NCI-H146 (cell line): Measurements from ENCODE around the gene LIG3.
"Not testable (repeated sequence)": the region's sequence is repeated elsewhere in the genome, so short reads cannot be mapped to it uniquely, and the experiment has no call there.

Experiments
- DNase-seq: peaks from one replicate; lab custom pipeline; 2025; lab: John Stamatoyannopoulos, UW

The LIG3 gene

GRCh38 chr17:35041390-35041789 is 61.1 kb downstream of the LIG3 start:
- no peak for DNase-seq

DNA sequence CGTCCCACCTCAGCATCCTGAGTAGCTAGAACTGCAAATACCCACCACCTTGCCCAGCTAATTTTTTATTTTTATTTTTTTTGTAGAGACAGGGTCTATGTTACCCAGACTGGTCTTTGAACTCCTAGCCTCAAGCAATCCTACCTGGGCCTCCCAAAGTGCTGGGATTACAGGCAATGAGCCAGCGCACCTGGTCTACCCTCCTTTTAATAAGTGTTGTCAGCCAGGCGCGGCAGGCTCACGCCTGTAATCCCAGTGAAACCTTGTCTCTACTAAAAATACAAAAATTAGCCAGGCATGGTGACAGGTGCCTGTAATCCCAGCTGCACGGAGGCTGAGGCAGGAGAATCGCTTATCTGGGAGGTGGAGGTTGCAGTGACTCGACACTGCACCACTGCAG is 63.9 kb downstream of the LIG3 start:
- no peak for DNase-seq

GRCh38 chr17:35045458-35045979 is 65.2 kb downstream of the LIG3 start:
- not testable (repeated sequence) for DNase-seq

- DNase-seq = no peak
These were observed 65.9 kb downstream of the LIG3 start for GRCh38 chr17:35046245-35046644.

- no peak for DNase-seq
These were observed 66.5 kb downstream of the LIG3 start for GRCh38 chr17:35046740-35047283.

GRCh38 chr17:35048685-35049379 is 68.5 kb downstream of the LIG3 start:
- no peak for DNase-seq

GRCh38 chr17:35050170-35050569 is 69.9 kb downstream of the LIG3 start:
- no peak for DNase-seq

- DNase-seq = no peak
These were observed 70.9 kb downstream of the LIG3 start for GRCh38 chr17:35051183-35051578.

GRCh38 chr17:35051579-35052240 is 71.4 kb downstream of the LIG3 start:
- no peak for DNase-seq

GRCh38 chr17:35052241-35052610 is 71.9 kb downstream of the LIG3 start:
- no peak for DNase-seq

GRCh38 chr17:35052780-35053179 is 72.5 kb downstream of the LIG3 start:
- DNase-seq = no peak

DNA sequence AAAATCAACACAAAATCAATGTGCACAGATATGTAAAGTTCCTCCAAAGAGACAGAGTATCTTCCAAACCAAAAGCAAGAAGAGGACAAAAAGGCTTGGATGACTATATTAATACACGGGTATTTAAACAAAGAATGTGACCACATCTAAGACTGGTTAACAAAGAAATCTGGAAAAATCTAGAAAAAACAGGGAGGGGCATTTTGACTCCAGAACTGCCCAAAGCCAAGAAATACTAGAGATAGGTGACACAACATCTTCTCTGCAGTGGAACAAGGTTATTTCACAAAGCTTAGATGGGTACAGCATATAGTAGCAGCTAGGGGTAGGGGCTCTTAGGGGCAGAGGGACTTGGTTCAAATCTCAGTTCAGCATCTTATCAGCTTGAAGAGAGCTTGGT is 72.9 kb downstream of the LIG3 start:
- DNase-seq = no peak

GRCh38 chr17:35056013-35056412 is 75.7 kb downstream of the LIG3 start:
- DNase-seq = no peak

GRCh38 chr17:35057332-35057915 is 77.1 kb downstream of the LIG3 start:
- DNase-seq = no peak
